Measurements from ENCODE around the gene NFRKB.
"Not testable (repeated sequence)": the region's sequence is repeated elsewhere in the genome, so short reads cannot be mapped to it uniquely, and the experiment has no call there.

NFRKB gene

DNA sequence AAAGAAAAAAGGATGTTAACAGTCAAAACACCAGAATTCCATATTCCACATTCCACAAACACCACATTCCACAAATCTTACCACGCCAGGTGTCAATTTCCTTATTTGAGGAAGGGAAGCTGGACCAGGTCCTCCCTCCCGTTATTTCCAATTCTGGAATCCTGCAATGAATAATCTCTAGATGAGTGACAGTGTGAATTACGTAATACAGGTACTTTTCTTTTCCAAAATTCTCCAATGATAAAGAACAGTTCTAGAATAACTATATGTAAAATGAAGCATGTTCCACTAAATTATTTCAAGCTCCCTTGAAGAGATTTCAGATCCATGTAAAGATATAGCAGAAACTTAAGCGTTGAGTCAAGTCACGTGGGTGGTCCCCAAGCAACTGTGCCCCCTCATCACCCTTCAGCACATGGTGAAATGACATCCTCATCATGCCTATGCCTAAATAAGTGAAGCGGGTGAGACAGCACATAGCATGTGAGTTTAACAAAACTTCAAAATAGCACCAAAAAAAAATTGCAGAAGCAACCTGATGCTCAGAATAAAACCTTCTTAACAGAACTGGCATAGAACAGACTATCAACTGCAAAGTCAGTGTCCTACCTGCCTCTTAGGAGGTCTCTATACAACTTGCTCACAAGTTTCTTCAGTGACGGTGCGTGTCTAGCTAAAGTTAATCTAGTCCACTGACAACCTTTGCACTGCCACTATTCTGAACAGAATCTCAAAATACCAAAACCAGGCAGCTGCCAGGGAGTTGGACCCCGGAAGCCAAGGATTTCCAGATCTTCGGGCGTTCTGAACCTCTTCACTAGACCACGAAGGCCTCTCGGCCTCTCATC is 876 bp downstream of the NFRKB start:
- no peak for DNase-seq (ENCODE audit: low read depth)

DNA sequence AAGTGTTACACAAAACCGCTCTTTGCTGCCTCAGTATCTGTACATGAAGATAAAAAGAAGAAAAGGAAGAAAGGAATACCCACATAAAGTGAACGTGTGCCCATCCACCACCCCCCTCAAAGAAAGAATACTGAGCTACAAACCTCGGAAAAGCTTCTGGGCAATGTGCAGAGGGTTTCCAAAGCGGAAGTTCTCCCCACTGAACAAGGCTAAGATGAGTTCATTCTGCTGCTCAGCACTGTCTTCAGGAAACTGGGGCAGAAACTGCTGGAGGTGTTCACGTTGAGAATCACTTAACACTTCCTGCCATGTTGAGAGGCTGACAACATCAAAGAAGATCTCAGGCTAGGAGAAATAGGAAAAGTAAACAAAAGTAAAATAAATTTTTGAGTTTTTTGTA is 6.9 kb downstream of the NFRKB start:
- DNase-seq (ENCODE audit: low read depth) = no peak

DNA sequence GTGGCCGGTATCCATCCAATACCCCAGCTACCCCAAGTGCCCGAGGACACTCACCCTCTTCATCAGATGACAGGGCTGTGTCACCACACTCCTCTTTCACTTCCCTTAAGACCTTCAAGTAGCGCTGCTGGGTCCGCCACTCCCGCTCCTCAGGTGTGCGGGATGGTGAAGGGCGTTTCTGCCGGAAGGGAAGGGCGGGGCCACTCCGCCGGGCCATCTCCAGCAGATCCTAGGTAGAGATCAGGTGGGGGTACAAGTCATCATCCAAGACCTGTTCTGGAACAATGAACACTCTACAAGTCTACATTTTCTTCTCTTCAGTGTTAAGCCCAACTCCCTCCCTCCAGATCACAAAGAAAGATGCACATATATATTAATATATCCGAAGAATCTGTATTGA is 10.0 kb downstream of the NFRKB start:
- no peak for DNase-seq (ENCODE audit: low read depth)

DNA sequence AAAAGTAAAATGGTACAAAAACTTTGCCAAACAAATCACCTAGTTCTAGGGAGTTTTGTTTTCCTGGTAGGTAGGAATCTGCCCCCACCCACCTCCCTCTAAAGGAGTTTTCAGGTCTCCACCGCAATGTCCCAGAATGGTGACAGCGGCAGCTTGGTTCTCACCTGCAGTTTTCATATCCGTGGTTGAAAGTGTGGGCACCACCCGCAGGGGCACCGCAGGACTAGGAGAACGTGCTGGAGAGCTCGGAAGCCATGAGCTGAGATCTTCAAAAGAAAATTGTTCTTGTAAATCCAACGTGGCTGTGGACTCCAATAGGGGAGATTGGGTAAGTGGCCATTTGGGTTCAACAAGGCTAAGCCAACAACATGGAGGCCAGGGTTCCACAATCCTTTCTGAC is 10.8 kb downstream of the NFRKB start:
- no peak for DNase-seq (ENCODE audit: low read depth)

DNA sequence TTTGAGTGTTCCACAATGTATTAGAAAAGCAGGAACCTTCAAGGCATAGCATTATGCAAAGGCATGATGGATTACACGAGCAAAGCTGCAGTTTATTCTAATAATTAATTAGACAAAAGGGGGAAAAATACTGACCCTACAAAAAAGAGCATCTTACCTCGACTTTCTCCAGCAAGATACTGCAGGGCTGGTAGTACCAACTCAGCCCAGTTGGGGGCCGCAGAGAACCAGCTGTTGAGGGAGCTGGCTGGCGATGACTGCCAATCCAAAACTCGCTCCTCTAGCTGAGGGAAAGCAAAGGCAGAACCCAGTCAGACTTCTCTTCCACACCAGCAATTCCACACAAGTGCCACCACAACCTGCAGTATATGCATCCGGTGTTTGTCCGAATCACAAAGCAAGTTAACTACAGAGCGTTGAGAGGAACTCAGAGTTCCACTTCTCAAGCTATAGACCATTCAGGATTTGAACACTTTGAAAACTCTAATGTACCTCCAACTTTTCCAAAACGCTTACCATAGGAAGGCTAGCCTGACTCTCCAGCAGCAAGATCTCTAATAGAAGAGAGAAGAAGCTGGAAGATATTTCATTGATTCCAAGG is 13.7 kb downstream of the NFRKB start:
- no peak for DNase-seq (ENCODE audit: low read depth)

DNA sequence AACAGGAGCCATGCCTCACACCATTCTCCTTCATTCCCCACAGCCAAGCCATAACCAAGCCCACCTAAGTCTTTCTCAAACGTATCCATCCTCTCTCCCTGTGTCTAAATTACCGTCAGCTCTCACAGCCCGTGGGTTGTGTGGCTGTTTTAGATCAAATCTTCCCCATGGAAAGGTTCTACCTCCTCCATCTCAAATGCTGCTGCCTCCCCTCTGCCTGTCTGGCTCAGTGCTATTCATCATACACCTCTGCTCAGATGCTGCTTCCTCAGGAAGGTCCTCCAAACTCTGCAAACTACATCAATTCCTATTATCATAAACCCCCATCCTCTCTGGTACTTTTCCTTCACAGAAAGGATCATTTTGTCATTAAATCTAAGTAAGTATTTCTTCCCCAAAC is 15.1 kb downstream of the NFRKB start:
- DNase-seq (ENCODE audit: low read depth) = no peak

DNA sequence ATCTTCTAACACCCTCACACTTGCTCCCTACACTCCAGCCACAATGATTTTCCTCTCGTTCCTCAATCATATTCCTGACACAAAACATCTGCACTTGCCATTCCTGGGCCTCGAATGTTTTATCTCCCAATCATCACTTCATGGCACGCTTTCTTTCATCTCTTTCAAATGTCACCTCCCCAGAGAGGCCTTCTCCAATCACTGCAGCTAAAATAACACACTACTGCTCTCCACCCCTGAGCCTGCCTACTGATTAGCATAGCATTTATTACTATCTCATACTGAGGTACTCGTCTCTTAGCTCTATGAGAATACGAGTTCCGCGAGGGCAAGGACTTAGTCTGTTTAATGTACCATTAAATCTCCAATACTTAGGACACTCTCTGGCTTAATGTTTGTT is 23.5 kb downstream of the NFRKB start:
- no peak for DNase-seq (ENCODE audit: low read depth)

DNA sequence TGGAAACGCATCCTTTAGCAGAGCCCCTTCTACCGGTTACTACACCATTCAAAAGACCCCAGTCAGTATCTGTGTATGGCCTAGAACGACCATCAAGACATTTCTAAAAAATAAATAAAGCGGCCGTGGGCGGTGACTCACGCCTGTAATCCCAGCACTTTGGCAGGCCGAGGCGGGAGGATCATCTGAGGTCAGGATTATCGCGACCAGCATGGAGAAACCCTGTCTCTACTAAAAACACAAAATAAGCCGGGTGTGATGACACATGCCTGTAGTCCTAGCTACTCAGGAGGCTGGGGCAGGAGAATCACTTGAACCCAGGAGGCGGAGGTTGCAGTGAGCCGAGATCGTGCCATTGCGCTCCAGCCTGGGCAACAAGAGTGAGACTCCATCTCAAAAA is 26.8 kb downstream of the NFRKB start:
- not testable (repeated sequence) for DNase-seq (ENCODE audit: low read depth)

DNA sequence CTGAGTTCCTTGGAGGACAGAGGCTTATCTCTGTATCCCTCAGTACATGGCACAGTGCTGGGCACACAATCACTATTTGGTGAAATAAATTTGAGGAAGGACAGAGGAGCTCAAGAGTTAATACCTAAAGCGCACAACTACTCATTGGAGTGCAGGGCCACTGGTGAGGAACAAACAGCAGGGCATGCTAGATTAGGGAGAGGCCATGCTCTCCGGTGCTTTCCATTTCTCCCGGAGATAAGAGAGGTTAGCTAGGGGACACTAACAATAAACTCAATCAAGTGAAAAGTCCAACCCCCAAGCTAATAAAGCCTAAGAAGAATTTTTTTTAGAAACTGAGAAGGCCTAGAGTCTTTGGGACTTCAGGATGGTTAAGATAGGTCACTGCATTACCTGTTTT is 29.1 kb downstream of the NFRKB start:
- no peak for DNase-seq (ENCODE audit: low read depth)

DNA sequence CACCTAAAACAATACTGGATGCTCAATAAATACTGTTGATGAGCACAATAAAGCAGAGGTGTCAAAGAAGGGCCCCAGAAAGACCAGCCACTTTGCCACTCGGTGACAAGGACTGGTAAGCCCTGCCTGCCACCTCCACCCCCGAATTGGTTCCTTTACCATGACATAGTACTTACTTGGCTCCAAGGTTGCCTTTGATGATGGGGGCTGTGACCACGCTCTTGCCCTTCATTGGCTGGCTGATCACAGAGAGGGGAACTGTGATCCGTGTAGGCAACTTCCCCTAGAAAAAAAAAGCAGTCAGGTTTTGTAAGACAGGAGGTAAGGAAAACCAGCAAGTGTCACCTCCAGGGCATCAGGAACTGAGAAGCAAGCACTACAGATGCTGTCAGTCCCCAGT is 29.7 kb downstream of the NFRKB start:
- no peak for DNase-seq (ENCODE audit: low read depth)

DNA sequence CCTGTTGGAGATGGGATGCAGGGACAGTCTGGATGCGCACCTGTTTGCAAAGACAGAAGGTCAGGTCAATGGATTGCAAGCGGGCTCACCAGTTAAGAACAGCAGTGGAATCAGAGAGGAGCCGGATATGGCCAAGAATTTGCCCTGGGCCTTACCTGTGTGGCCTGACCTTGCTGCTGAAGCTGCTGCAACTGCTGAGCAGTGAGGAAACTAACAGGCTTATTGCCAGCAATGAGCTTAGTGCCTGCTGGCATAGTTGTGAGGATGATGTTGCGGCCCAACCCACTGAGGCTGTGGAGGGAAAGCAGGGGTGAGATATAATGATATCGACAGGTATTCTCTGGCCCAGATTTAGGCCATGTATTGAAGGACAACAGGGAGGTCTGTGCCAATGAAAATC is 30.6 kb downstream of the NFRKB start:
- DNase-seq (ENCODE audit: low read depth) = no peak

DNA sequence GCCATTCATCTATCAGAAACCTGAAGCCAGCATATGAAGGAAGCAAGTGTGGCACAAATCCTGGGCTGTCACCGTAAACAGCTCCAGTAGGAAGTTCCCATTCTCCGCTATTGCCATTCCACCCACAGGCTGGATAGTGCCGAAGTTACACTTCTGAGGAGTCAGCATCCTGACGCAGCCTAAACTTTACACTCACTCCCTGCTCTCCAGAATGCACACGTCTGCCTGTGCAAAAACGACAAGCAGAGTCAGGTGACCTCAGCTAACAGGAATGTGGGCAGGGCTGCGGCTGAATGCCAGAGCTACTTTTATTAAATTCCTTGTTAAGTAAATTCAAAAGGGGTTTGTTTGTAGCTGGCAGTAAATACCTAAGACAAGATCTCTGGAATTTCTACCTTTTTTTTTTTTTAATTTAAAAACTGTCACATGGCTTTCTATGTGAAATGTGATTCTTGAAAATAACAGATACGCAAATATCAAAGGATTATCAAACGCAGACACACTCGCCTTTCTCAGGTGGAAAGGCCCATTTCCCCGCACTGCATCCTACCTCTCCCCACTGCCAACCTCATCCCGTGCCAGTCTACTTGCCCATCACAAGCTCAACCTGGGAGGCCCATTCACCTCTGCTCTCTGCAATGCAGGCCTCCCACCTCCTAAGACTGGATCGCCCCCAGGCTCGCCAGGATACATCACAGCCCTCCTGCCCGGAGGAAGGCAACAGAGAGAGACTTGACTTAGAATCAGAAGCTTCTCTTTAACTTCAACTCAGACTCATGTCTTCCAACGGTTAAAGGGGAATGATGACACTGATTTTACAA is 33.5 kb downstream of the NFRKB start:
- DNase-seq (ENCODE audit: low read depth) = no peak

DNA sequence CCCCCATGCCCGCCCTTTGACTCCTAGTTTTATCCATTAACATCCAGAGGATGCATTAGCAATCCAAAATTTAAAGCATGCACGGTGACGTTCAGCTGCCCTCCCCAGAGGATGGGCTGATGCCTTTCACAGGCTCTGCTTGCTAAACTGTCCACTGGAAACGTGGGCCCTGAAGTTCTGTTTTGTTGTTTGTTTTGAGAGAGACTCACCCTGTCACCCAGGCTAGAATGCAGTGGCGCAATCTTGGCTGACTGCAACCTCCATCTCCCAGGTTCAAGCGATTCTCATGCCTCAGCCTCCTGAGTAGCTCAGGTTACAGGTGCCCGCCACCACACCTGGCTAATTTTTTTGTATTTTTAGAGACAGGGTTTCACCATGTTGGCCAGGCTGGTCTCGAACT is 39.3 kb downstream of the NFRKB start:
- DNase-seq (ENCODE audit: low read depth) = no peak

DNA sequence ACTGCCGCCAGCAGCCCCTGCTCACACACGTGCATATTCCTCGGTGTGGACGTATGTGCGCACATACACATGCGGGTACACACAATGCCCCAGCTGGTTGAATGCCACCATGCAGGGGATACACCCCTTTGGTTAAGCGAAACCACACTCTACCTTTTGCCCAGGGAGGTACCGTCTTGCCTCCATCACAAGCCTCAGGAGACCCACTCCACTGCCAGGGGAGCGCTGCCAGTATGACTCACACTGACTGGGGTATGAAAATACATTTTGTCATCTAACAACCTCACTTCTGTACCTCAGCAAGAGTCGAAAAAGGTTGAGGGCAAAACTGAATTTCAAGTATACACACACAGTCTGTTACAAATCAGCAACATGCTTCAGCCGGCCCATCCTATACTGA is 40.3 kb downstream of the NFRKB start:
- DNase-seq (ENCODE audit: low read depth) = no peak

DNA sequence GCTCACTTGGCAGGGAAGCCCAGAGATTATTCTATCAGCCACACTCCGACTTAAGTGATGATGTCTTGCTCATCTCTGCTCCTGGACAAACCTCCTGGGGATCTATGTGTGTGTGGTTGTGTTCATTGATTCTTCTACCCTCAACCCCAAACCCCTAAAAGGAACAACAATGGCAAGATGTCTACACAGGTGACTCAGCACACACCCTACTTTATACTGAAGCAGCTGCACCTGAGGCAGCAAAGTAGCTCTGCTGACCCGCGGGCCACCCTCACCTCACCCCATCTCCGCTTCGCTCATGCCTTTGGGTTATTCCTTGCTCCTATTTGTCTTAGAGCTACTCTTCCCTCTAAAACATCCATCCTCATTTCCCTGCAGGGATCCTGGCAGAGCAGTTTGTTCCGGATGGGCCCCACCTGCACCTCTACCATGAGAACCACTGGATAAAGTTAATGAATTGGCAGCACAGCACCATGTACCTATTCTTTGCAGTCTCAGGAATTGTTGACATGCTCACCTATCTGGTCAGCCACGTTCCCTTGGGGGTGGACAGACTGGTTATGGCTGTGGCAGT is 41.1 kb downstream of the NFRKB start:
- no peak for DNase-seq (ENCODE audit: low read depth)

DNA sequence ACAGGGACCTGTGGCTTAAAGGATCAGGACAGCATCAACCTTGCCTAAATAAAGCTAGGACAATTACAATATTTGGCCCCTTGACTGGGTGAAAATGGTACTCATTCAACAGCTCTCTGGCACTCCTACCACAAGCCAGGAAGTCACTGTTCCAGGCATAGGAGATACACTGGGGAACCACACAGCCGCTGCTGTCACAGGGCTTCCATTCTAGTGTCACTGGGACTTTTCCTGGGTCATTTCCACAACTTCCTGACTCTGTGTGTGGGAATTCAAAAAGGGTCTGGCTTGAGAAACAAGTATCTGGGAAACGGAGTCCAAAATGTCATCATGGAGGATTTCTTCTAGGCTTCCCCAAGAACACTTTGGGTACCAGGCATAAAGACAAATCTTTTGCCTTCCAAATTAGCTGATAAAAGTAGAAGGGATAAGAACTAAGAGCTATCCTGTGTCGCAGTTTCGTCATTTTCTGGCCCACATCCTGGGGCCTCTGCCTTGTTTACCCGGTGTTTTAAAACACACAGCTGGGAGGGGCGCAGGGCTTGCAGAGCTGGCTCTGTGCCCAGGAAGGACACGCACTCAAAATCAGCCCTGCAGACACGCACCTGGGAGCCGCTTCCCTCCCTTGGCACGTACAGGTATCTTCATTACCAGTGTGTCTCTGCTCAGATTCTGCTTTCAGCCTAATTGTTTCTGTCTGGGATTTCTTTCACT is 41.7 kb downstream of the NFRKB start:
- peak; percentile 59 for DNase-seq (ENCODE audit: low read depth)

DNA sequence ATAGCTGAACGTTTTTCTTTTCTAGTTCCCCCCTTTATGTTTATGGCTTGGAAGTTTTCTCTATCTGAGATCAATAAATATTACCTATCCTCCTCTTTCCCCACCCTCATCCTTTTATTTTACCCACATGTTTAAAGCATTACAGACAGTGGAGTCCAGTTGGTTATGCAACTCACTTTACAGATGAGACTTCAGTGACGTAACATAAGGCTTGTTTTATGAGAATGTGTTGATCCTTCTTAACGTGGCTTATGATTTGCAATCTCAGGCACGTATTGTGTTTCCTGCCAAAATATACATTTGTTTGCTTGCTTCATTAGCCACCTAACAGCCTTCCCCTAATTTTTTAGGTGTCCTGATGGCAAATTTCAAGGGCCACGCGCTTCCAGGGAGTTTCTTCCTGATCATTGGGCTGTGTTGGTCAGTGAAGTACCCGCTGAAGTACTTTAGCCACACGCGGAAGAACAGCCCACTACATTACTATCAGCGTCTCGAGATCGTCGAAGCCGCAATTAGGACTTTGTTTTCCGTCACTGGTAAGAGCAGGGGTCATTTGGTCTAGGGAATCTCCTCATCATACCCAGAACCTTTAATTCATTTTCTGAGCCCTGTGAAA is 43.1 kb downstream of the NFRKB start:
- no peak for DNase-seq (ENCODE audit: low read depth)

DNA sequence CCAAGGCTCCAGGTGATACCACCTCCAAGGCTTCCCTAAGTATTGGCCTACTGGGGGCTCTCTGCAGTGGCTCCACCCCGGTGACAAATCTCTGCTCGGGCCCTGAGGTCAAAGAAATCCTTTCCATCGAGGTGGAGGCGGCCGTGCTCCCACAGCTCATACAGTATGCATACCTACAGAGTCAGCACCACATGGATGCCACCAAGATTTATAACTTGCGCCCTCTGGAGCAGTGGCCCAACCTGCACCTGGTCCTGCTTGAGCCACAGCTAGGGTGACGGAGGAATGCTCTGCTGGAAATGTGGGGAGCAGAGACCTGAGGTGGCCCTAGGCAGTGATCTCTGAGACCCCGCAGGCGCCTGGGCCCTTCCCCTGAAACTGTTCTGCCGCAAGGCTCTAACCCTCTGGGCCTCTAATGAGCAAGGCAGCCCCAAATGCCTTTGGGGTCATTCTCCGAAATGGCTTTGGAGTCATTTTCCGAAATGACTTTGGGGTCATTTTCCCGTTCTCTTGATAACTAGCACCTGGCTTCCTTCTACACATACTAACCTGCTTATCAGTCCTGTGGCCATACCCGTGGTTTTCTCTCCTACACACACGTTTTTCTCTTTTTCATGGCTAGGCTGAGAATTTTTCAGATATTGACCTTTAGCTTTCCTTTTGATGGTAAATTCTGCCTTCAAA is 45.8 kb downstream of the NFRKB start:
- DNase-seq (ENCODE audit: low read depth) = no peak

DNA sequence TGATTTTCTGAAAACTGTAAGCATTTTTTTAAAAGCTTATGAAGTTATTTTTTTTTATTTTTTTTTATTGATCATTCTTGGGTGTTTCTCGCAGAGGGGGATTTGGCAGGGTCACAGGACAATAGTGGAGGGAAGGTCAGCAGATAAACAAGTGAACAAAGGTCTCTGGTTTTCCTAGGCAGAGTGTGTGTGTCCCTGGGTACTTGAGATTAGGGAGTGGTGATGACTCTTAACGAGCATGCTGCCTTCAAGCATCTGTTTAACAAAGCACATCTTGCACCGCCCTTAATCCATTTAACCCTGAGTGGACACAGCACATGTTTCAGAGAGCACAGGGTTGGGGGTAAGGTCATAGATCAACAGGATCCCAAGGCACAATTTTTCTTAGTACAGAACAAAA is 48.0 kb downstream of the NFRKB start:
- DNase-seq (ENCODE audit: low read depth) = not testable (repeated sequence)

DNA sequence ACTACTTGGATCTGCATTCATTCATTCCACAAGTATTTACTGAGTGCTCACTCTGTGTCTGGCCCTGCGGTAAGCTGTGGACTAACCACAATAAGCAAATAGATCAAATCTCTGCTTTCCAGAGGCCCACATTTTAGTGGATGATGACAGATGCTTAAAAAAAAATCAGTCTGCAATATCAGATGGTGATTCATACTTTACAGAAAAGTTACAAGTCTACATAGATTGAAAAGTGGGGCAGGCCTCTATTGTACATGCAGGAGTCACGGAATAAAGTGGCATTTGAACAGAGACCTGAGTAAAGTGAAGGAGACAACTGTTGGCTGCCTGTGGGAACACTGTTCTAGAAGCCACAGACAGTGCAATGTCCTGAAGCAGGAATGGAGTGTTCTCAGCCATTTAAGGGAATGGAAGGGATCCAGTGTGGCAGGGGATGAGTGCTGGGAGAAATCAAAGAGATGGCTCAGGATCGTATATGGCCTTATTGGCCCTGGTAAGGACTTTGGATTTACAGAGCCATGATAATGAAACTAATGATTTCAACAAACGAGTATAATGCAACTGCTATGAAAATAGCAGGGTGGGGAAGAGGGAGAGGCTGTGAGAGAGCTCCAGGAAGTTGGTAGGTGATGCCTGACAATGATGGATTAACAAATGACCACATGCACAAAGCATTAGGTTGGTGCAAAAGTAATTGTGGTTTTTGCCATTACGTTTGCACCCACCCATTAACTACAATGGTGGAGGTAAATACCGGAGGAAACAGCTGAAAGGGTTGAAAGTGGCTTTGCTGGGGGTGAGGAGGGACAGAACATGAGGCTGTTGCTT is 48.7 kb downstream of the NFRKB start:
- peak; percentile 42 for DNase-seq (ENCODE audit: low read depth)

Data from T-helper 22 cell (primary cell).